HEK293 (cell line): Measurements from ENCODE around the gene CTNNBL1.

ENCODE experiments used
- ATF2 ChIP-seq: fragments of 450-650 bp; formaldehyde crosslinking; IDR thresholded peaks from 2 replicates; pipeline ENCODE4 v1.5.1; 2016; ENCODE audit warnings: missing biosample characterization, missing genetic modification characterization, low read depth
- CTCF ChIP-seq: fragments of 450-650 bp; formaldehyde crosslinking; IDR thresholded peaks from 2 replicates; pipeline ENCODE4 v1.5.1; 2016; ENCODE audit warnings: missing biosample characterization, missing genetic modification characterization
- FEZF1 ChIP-seq: fragments of 450-650 bp; formaldehyde crosslinking; IDR thresholded peaks from 2 replicates; pipeline ENCODE4 v1.5.1; 2016; ENCODE audit warnings: missing biosample characterization, missing genetic modification characterization
- GLI4 ChIP-seq: fragments of 450-650 bp; formaldehyde crosslinking; IDR thresholded peaks from 2 replicates; pipeline ENCODE4 v1.5.1; 2016; ENCODE audit warnings: missing biosample characterization, missing genetic modification characterization
- PBX3 ChIP-seq: sonication (generic); formaldehyde crosslinking; IDR thresholded peaks from 2 replicates; pipeline ENCODE4 v1.8.1; 2022; ENCODE audit warnings: mild to moderate bottlenecking, moderate library complexity, missing genetic modification reagents
- REST ChIP-seq: fragments of 450-650 bp; formaldehyde crosslinking; IDR thresholded peaks from 2 replicates; pipeline ENCODE4 v1.5.1; 2016; ENCODE audit warnings: missing biosample characterization, missing genetic modification characterization
- SCRT1 ChIP-seq: fragments of 450-650 bp; formaldehyde crosslinking; IDR thresholded peaks from 2 replicates; pipeline ENCODE4 v1.5.1; 2016; ENCODE audit warnings: missing biosample characterization, missing genetic modification characterization, borderline replicate concordance
- ZNF274 ChIP-seq, 2 experiments: fragments of 200-500 bp in 1 of 2; fragments of 450-650 bp in 1 of 2; sonication (Bioruptor generic) in 1 of 2; formaldehyde crosslinking in 1 of 2; IDR thresholded peaks; 2 replicates each; pipeline versions ENCODE4 v1.5.1 to v1.6.1; 2014 to 2016; ENCODE audit warnings: borderline replicate concordance in 1 of 2, inconsistent platforms in 1 of 2, low read length in 1 of 2, missing biosample characterization in 1 of 2, missing genetic modification characterization in 1 of 2
- ZNF398 ChIP-seq: fragments of 450-650 bp; formaldehyde crosslinking; IDR thresholded peaks from 2 replicates; pipeline ENCODE4 v1.5.1; 2017; ENCODE audit warnings: missing biosample characterization, missing genetic modification characterization
- ZNF423 ChIP-seq: fragments of 450-650 bp; formaldehyde crosslinking; IDR thresholded peaks from 2 replicates; pipeline ENCODE4 v1.5.1; 2016; ENCODE audit warnings: missing biosample characterization, missing genetic modification characterization
- ZNF747 ChIP-seq: fragments of 450-650 bp; formaldehyde crosslinking; IDR thresholded peaks from 2 replicates; pipeline ENCODE4 v1.5.1; 2016; ENCODE audit warnings: missing biosample characterization, missing genetic modification characterization
- ZNF830 ChIP-seq: fragments of 450-650 bp; IDR thresholded peaks from 2 replicates; pipeline ENCODE4 v1.5.0; 2018; ENCODE audit warnings: missing biosample characterization, missing genetic modification characterization, low read depth, mild to moderate bottlenecking, moderate library complexity

GRCh38 chr20:37736132-37736531 is 42.3 kb downstream of the CTNNBL1 start:
- TF ChIP-seq PBX3 (CRISPR knock-in tag) (no peak), REST (tag by site-specific recombination) (no peak), ZNF747 (tag by site-specific recombination) (no peak), SCRT1 (tag by site-specific recombination) (no peak), ZNF423 (no peak), ATF2 (tag by site-specific recombination) (no peak), ZNF398 (tag by site-specific recombination) (no peak), CTCF (tag by site-specific recombination) (no peak), ZNF830 (no peak), ZNF274 (IDR thresholded peaks at IDR 0.05; ENCODE audit: low read length) (no peak), ZNF274 (tag by site-specific recombination; IDR thresholded peaks at IDR 0.05; ENCODE audit: borderline replicate concordance) (no peak), FEZF1 (no peak), GLI4 (tag by site-specific recombination) (no peak)
